ENCODE measurements around the gene EXD1.

The EXD1 gene

GRCh38 chr15:41231422-41232226, 1.1 kb upstream of the EXD1 start:
- DNase-seq (ENCODE audit: low read depth in 2 of 2) = no peak

GRCh38 chr15:41230345-41230649, 260 bp downstream of the EXD1 start:
- no peak for DNase-seq (ENCODE audit: low read depth in 2 of 2)

GRCh38 chr15:41219381-41219780, 11.2 kb downstream of the EXD1 start:
- DNase-seq (ENCODE audit: low read depth in 2 of 2) = no peak

GRCh38 chr15:41218851-41219250, 11.7 kb downstream of the EXD1 start:
- DNase-seq (ENCODE audit: low read depth in 2 of 2) = no peak

- no peak for DNase-seq (ENCODE audit: low read depth in 2 of 2)
Measured at GRCh38 chr15:41215708-41216107, 14.8 kb downstream of the EXD1 start.

- no peak for DNase-seq (ENCODE audit: low read depth in 2 of 2)
Measured at GRCh38 chr15:41207687-41208448, 22.7 kb downstream of the EXD1 start.

GRCh38 chr15:41205315-41205714, 25.2 kb downstream of the EXD1 start:
- DNase-seq (ENCODE audit: low read depth in 2 of 2) = no peak

- DNase-seq (ENCODE audit: low read depth in 2 of 2) = no peak
Measured at GRCh38 chr15:41203395-41203794, 27.2 kb downstream of the EXD1 start.

GRCh38 chr15:41199470-41199869, 31.1 kb downstream of the EXD1 start:
- no peak for DNase-seq (ENCODE audit: low read depth in 2 of 2)

- DNase-seq (ENCODE audit: low read depth in 2 of 2) = no peak
Measured at GRCh38 chr15:41194444-41194843, 36.1 kb downstream of the EXD1 start.

- no peak for DNase-seq (ENCODE audit: low read depth in 2 of 2)
Measured at GRCh38 chr15:41183581-41183980, 47.0 kb downstream of the EXD1 start.

GRCh38 chr15:41182266-41182665, 48.3 kb downstream of the EXD1 start:
- no peak for DNase-seq (ENCODE audit: low read depth in 2 of 2)

- no peak for DNase-seq (ENCODE audit: low read depth in 2 of 2)
Measured at GRCh38 chr15:41180206-41180789, 50.3 kb downstream of the EXD1 start.

- DNase-seq (ENCODE audit: low read depth in 2 of 2) = no peak
Measured at GRCh38 chr15:41169781-41170180, 60.8 kb downstream of the EXD1 start.

GRCh38 chr15:41169086-41169485, 61.5 kb downstream of the EXD1 start:
- DNase-seq (ENCODE audit: low read depth in 2 of 2) = no peak

GRCh38 chr15:41161736-41162135, 68.8 kb downstream of the EXD1 start:
- DNase-seq (ENCODE audit: low read depth in 2 of 2) = no peak

GRCh38 chr15:41161336-41161735, 69.2 kb downstream of the EXD1 start:
- peak in 1 of 2 experiments; percentile 22 for DNase-seq (ENCODE audit: low read depth in 2 of 2)

- peak; percentile 33 to 39 for DNase-seq (ENCODE audit: low read depth in 2 of 2)
Measured at GRCh38 chr15:41160639-41161315, 69.8 kb downstream of the EXD1 start.

GRCh38 chr15:41154412-41154811, 76.1 kb downstream of the EXD1 start:
- no peak for DNase-seq (ENCODE audit: low read depth in 2 of 2)

- DNase-seq (ENCODE audit: low read depth in 2 of 2) = no peak
Measured at GRCh38 chr15:41153733-41154132, 76.8 kb downstream of the EXD1 start.

- no peak for DNase-seq (ENCODE audit: low read depth in 2 of 2)
Measured at GRCh38 chr15:41151451-41152005, 79.0 kb downstream of the EXD1 start.

- no peak for DNase-seq (ENCODE audit: low read depth in 2 of 2)
Measured at GRCh38 chr15:41150279-41150678, 80.3 kb downstream of the EXD1 start.

Data from fibroblast of skin of left quadriceps (primary cell).